Activated CD4-positive, alpha-beta T cell treated with anti-CD3 and anti-CD28 coated beads for 48 hours (primary cell): ENCODE results near the gene DNAH10.

Experiments used
- DNase-seq: peaks from one replicate; pipeline ENCODE4 v3.0.0-alpha.2; 2020

The DNAH10 gene

DNA sequence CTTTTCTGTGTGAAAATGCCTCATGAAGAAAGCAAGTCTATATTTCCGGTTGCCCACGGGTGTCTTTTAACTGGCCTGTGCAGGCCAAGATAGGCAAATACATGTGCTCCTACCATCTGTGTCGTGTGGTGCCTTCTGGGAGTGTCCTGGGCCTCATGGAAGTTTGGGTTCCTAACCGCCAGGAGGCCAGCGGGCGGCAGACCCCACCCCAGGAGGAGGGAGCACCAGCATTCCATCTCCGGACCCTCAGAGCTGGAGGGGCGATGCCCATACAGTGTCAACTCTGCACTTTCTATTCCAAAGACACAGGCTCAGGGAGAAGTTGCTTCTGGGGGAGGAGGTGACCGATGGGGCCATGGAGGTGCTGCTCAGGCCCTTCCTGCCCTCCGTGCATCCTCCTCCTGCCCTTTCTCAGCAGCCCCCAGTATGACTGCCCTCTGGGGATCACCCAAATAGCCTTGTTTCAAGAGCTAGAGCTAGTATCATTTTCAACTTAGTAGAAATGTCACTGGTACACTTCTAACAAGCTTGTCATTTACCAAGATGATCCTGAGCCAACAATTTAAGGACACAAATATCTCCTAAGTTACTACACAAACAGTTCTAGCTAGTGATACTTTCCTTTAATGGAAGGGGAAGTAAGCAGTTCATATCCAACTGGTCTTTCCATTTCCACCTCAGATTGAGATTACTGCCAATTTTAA, 192.7 kb downstream of the DNAH10 start:
- DNase-seq: no peak

DNA sequence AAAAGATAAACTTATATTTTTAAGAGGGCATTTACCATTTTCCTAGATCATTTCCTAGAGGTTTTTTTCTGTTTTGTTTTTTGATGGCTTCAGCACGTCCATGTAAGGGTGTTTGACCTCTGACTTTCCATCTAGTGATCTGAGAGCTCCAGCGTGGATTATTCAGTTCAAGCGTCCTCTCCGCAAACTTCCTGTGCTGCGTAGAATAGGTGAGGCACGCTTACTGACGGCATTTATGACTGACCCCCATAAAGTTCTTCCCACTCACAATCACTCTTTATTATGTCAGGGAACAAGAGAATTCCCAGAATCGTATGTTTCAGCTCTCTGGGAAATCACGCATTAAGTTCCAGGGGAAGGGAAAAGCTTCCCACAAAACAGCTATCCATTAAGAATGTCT, 194.1 kb downstream of the DNAH10 start:
- no peak for DNase-seq

DNA sequence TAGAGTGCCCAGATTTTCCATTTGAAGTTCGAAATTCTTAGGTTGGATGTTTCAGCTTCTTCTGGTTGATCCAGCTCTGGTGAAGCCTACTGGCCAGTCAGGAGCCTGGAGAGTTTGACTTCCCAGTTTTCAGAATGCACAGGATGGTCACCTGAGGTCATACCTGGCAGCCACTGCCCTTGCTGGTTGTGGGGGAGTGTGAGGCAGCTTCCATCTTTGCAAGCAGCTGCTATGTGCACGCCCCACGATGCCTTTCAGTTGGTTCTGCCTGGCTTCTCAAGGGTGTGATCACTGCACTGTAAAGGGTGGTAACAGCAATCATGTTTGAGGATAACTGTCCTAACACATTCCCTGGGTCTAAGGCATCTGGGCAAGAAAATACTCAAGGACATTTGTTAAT, 195.1 kb downstream of the DNAH10 start:
- DNase-seq: no peak

DNA sequence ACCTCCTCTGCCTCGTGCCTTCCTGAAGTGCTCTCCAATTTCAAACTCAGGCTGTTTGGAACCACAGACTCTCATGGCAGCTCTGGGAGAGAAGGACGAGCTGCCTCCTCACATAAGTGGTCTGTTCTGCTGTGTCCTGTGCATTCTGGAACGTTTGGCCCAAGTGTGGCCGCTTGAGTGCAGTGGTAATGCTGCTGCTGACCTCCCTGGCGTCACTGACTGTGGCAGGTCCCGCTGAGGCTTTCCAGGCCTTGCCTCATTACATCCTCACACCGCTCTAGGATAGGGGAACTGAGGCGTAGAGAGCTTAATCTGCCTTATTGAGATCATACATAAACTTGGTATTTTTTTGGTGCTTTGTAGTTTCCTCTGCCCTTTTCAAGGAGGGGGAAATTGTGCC, 196.4 kb downstream of the DNAH10 start:
- no peak for DNase-seq

DNA sequence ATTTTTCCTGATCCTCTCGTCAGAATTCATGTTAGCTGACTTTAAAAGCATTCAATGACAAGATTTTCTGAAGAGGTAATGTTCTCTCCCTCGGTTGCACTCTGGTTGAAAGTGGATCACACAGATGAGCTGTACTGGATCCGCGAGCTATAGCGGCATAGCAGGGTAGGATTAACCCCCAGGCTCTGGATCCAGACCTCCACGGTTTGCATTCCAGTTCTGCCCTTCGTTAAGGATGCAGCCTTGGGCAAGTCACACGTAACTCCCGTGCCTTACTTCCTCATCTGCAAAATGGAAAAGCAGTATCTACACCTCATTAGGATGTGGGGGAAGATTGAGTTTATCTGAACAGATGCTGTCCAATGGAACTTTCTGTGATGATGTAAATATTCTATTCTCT, 196.8 kb downstream of the DNAH10 start:
- DNase-seq: no peak

DNA sequence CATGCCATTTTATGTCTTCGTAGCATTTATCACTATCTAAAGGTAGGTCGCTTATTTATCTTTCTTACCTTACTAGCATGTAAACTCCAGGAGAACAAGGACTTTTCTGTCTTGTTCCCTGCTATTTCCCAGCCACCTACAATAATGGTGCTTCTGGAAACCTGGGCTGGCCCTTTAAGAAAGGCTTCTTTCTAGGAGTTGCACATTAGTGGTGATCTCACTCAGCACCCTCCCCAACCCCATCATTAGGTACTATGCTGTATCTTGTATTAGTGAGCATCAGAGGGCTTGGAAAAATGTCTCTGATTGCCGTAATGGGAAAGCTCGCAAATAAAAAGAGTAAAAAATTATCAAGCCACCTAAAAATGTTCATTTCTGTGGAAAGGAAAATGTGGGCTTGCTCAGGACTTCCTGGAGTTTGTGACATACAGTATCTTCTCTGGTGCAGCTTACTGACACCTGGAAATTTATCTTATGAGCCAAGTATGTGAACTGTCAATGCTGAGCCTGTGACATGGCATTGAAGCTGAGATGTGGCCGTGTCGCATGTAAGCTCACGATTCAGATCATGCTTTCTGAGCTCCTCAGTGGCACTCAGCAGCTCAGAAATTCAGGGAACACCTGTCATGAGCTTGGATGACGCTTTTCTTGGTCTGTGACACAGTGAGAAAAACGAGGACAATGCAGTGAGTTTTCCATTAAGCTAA, 198.1 kb downstream of the DNAH10 start:
- DNase-seq: no peak

DNA sequence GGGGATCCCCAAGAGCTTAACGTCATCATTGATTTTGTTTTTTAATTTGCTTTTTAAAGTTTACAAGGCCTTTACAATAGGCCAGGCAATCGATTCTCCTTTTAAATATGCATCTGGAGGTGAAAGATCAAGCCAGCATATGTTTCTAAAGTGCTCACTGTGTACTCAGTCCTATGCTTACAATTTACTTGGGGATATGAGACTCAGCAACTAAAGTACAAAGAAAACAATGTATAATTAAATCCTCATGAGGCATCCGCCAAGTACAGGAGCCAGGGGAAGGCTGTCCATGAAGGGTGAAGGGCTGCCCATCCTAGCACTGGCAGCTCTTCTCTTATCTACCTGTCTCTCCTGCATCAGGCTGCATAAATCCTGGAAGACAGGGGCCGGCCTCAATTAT, 198.8 kb downstream of the DNAH10 start:
- DNase-seq: no peak

DNA sequence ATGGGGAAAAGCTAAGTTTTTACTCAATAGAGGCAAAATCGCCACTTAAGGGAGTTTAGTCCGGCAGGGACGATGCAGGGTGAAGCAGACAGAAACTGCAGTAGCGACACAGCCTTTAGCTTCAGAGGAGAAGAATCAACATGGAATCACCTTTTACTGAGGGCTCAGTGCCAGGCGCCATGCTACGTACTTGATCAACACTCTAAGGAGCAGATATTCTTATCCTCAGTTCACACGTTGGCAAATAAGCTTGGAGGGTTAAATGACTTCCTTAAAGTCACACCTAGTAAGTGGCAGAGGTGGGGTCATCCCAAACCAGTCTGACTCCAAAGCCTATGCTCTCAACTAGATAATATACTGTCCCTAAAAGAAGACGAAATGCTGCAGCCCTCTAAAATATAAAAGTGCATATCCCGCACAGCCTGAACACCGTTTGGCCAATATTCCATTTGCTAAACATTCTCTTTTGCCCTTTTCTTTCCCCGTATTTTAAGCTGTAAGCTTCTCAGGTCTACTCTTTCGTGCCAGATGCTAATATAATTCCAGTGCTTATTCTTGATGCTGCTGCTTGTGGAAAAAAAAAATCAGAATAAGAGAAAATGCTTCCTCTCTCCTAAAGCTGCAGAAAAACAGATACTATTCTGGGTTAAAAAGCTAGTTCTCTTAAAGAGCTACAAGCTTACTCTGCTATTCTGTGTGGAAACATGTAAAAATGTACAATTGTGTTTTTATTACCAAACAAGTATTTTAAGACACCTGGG, 199.7 kb downstream of the DNAH10 start:
- DNase-seq: no peak

DNA sequence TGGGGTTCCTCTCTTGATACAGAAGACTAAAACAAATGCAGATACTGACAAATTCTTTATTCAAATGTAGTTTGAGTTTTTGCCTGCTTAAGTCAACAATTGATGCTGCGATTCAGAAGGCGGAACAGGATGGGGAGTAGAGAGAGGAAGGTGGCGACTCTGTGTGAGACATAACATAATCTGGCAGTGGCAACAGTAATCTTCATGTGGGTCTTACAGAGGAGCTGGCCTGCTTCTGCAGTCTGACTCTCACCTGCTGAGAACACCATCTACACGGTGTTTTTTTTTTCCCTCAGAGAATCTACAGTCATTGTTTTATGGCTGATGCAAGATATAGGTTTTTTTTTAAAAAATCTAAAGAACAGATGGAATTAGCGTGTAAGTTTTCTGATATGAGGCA, 200.4 kb downstream of the DNAH10 start:
- no peak for DNase-seq

DNA sequence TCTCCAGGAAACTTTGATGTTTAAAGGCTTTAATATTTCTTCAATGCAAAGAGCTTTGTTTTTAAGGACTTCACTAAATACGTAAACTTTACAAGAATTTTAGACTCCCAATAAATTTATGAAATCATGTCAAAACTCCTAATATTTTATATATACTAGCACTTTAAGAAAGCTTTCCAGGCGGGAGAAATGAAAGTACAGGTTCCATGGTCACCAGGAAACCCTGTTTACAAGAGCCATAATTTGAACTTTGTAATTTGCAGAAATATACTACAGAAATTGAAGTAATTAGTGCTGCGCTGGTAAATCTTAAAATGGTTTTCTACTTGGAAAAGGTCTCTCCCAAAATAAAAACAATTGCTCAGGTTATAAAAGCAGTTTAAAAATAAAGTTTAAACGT, 201.7 kb downstream of the DNAH10 start:
- DNase-seq: no peak

DNA sequence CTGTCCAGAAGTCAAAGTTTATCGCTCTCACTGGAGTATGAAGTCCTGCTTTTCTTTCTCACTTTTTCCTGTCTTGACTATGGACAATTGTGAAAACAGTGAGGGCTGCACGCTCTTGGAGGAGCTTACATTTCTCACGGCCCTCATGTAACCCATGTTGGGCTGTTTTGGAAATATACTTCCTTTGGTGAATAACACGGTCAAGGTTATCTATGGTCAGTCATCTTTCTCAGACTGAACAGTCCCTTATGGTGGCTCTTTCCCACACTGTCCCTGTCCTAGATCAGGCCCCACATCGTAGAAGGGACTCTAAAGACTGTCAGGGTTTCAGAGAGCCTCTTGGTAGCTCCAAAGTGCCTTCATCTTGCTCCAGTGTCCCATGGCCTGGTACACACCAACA, 203.3 kb downstream of the DNAH10 start:
- DNase-seq: no peak

DNA sequence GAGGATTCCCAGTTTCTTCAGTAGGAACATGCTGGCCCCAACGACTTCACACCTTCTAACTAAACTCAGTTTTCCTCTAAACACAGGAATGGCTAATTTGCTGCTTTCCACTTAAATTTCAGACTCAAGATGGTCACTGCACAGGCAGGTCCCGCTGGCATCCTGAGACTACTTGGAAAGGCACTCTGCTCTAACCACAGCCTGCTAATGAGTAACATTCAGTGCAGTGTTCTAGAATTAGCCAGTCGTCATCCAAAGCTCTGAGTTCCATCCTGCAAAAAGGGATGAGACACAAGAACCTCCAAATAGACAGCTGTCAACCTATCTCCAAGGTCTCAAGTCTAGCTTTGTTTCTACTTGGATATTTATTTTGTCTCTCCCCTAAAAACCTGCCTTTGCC, 204.5 kb downstream of the DNAH10 start:
- DNase-seq: no peak

DNA sequence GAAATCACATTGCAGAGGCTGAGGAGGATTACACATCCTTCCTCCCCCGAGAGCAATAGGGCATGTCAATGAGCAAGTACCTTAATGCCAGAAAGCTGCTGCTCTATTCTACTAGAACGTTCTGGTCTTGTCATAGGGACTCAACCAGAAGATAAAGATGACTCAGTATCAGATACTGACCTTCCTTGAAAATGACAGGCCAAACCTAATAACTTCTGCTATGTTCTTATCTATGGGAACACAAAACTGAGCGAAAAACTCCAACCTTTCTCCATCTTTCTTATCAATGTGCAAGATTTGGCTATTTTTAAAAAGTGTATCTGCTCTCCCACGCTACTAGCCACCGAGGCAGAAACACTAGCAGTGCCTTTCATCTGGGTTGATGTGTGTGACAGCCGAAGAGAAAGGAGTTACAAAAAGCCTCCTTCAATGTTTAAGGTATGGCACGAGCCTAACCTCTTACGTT, 205.1 kb downstream of the DNAH10 start:
- DNase-seq: no peak

DNA sequence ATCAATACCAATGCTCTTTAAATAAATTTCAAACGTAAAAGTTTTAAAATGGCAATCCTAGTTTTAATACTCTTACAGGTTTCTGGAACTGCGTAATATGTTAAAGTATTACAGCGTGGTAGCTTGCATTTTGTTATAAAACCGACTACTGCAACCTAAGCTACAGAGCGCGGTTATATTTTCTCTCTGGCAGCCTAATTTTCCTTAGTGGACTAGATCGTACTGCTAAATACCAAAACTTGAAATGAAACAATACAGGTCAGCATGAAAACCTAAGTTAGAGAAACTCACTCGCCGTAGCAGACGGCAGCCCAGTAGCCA, 209.3 kb downstream of the DNAH10 start:
- DNase-seq: no peak

DNA sequence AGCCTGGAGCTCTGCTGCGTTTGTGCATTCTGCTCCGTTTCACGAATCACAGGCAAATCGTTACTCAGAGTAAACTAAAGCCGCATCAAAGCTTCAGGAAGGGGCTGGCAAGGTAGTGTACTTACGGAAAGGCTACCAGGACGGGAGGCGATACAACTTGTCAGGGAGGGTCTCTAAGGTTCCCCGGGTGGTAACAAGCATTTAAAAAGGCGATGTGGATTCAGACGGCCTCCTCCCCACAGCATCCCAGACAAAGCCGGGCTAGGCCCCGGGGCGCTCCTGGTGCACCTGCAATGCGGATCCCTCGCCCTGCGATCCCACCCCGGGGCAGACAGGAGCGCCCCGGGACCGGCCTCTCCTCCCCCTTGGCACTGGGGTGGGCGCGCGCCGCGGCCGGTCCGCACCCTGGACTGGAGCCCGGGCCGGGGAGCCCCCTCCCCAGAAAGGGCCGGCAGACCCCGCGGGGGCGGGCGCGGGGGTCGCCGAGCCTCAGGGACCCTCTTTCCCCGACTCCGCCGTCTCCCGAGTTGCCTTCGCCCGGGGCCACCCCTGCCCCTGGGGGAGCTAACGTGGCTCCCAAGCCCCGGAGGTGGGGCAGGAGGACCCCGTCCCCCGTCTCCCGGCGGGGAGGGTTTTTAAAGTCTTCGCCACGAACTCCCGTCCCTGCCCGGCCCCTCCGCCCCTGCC, 209.8 kb downstream of the DNAH10 start:
- DNase-seq: peak; percentile 47

DNA sequence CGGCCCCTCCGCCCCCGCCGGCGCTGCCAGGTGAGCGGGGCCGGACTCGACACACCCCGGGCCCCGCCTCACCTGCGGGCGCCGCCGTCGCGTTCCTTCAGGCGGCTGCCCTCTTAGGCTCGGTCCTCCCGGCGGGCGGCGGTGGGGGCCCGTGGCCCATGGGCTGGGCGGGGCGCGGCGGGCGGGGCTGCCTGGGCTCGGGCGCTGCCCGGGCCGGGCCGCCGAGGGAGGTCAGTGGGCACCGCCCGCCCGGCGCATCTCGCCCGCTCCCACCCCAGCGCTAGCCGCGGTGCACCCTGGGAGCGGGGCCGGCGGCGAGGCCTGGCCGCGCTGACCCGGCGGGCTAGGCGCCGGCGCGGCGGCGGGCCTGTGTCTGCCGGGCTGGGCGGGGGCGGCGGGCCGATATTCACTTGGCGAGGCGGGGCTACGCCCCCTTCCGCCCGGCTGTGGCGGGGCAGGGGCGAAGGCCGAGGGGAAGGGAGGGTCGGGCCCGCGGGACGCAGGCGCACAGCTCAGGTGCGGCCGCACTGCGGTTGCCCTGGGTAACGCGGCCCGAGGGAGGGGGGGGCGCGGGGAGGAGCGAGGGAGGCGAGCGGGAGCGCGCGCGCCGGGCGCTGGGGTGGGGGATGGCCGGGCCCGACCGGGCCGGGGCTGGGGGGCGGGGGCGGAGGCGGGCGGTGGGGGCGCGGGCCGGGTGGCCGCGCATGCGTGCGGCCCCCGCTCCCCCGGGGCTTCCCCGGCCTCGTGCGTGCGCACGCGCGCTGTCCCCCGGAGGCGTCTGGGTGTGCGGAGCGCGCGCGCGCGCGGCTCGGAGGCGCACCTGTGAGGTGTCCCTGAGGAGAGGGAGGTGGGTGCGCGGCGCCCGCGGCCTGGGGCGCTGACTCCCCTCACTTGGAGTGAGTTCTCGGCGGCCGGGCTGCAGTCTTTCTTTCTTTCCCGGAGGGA, 210.6 kb downstream of the DNAH10 start, which contains the start of the genes CCDC92 and ZNF664:
CCDC92 (minus strand) TSS at position 375 of the 945 bp plus-strand sequence. CDS start 28,526 bp downstream, outside the sequence.
ZNF664 (plus strand) TSS at position 759 of the 945 bp plus-strand sequence. CDS start 38,930 bp downstream, outside the sequence.
- peak; percentile 94 for DNase-seq

DNA sequence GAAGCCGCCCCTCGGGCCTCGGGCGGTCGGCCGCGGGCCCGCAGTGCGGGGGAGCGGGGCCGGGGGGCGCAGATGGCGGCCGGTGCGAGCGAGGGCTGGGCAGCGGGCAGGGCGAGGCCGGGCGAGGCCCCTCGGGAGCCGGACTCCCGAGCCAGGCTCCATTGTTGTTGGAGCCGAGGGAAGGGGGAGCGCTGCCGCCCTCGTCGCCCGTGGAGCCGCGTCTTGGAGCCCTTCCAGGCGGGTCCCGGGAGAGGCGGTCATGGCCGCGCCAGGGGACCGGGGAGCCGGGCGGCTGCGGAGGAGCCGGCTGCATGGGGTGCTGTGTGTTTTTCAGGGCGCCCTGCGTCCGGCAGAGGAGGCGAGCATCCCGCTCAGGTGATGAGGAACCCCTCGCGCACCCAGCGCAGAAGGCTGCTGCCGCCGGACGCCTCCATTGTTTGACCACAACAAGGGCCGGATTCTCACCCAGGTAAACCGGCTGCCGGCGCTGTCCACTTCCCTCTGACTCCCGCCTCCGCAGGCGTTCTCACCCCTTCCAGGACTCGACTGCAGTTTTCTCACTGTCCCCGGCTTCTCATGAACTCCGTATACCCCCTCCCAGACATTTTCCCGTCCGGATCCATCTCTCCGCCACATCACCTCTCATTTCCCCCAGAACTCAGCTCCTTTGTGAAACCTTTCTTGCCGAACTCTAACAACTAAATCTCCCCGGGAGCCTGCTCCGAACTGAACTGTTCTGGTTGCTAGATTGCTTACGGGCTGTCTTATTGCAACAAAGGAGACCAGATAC, 211.6 kb downstream of the DNAH10 start:
- peak; percentile 35 for DNase-seq

DNA sequence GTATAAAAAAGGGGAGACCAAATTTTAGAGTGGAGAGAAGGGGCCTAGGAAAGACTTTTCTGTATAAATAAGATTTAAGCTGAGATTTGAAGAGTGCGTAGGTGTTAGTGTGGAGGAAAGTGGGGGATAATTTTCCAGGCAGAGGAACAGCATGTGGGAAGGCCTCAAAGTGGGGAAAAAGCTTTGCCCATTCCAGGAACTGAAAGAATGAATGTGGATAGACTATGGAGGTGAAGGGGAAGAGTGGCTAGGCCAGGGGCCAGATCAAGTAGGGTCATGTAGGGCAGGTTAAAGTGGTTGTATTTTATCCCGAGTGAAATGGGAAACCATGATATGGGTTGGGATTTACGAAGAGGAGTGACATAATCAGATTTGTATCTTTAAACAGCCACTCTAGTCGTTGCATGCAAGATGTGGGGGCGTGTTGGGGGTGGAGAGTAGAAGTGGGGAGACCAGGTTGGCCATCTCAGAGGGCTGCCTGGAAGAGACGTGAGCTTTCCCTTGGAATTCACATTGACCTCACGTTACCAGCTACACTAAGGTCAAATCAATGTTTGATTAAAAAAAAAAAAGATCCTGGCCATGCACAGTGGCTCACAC, 214.2 kb downstream of the DNAH10 start:
- no peak for DNase-seq

DNA sequence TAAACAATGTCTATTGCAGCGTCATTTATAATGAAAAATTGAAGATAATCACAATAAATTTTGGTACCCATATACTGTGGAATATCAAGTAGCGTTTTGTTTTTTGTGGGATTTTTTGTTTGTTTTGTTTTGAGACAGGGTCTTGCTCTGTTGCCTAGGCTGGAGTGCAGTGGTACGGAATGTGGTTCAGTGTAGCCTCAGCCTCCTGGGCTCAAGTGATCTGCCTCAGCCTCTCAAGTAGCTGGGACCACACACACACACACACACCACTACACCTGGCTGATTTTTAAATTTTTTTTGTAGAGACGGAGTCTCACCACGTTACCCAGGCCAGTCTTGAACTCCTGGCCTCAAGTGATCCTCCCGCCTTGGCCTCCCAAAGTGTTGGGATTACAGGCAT, 217.5 kb downstream of the DNAH10 start:
- no peak for DNase-seq

DNA sequence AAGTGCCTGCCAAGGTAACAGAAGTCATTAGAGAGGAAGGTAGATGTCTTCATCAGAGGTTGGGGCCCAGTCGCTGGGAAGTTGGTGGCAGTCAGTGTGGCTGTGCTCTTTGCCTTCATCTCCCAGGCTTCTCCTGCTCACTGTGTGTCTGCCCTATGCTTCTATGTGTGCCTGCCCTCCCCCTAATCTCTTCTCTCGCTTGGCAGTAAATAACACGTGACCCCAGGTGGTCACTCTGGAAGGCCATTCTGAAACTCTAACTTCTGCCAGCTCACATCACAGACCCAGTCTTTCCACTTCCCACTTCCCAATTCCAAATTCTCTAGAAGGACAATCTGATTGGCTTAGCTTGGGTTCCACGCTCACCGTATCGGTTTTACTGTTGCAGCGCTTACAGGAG, 220.2 kb downstream of the DNAH10 start:
- no peak for DNase-seq
